HG03039 (cell line): ENCODE results near the gene NOS3.
"Not testable (repeated sequence)": the region's sequence is repeated elsewhere in the genome, so short reads cannot be mapped to it uniquely, and the experiment has no call there.

Source experiments
- ATAC-seq: cut with Tn5 transposase; IDR thresholded peaks from one replicate; pipeline ENCODE4 v1.9.1; 2021; ENCODE audit warnings: mild to moderate bottlenecking, moderate library complexity; ENCODE audit not compliant: unreplicated experiment

The NOS3 gene

DNA sequence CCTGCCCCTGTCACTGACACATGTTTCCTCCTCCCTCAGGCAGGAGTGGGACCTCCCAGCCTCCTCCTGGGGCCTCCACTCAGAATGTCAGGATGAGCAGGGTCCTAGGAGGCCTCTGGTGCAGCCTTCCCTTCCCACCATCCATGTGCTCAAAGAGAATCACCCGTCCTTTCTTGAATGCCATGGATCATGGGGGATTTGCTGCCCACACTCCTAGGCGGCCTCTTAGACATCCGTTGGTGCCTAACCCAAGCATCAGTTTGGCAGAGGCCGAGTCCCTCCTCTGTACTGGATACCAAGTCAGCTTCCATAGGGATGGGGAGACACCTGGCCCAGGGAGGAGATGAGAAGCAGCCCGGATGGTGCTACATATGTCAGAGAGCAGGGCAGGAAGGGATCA is 7.0 kb downstream of the NOS3 start:
- ATAC-seq = no peak

DNA sequence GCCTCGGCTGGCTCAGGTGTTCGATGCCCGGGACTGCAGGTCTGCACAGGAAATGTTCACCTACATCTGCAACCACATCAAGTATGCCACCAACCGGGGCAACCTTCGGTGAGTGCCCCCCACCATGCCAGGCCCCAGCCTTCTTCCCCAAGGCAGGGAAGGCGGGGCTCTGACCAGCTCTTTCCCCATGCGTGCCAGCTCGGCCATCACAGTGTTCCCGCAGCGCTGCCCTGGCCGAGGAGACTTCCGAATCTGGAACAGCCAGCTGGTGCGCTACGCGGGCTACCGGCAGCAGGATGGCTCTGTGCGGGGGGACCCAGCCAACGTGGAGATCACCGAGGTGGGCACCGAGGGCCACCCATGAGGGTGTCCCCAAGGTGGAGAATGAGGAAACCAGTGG is 7.5 kb downstream of the NOS3 start:
- no peak for ATAC-seq

DNA sequence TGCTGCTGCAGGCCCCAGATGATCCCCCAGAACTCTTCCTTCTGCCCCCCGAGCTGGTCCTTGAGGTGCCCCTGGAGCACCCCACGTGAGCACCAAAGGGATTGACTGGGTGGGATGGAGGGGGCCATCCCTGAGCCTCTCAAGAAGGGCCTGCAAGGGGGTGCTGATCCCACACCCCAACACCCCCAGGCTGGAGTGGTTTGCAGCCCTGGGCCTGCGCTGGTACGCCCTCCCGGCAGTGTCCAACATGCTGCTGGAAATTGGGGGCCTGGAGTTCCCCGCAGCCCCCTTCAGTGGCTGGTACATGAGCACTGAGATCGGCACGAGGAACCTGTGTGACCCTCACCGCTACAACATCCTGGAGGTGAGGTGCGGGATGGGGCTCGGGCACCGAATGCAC is 8.2 kb downstream of the NOS3 start:
- ATAC-seq = no peak

DNA sequence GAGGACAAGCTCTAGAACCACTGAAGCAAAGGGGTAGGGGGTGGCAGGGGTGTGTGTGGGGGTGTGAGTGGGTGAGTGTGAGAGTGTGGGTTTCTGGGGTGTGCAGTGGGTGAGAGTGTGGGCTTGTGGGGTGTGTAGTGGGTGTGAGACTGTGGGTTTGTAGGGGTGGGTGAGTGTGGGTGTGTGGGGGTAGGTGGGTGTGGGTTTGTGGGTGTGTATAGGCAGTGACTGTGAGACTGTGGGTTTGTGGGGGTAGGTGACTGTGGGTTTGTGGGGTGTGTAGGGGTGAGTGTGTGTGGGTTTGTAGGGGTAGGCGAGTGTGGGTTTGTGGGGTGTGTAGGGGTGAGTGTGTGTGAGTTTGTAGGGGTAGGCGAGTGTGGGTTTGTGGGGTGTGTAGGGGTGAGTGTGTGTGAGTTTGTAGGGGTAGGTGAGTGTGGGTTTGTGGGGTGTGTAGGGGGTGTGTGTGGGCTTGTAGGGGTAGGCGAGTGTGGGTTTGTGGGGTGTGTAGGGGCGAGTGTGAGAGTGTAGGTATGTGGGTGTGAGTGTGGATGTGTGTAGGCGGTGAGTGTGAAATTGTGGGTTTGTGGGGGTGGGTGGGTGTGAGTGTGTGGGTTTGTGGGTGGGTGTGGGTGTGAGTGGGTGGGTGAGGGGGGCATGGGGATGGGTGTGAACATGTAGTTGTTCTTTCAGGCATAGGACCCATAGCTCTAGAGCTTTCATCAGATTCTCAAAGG is 8.8 kb downstream of the NOS3 start:
- no peak for ATAC-seq

DNA sequence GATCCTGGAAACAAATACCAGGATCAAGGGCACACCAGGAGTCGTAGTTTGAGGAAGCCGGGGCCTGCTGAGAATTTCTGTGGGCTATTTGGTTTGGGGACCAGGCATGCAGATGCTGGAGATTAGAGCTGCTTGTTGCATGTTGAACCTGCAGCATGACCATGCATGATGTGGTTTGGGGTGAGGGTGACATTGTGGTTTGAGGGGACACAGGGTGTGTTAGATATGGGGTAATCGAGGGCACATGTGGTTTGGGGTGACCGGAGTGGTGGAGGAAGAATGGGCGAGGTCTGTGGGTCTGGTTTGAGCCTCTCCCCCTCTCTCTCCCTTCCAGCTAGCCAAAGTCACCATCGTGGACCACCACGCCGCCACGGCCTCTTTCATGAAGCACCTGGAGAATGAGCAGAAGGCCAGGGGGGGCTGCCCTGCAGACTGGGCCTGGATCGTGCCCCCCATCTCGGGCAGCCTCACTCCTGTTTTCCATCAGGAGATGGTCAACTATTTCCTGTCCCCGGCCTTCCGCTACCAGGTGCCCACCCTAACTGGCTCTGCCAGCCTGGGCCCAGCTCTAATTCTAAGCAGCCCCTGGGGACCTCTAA is 10.2 kb downstream of the NOS3 start:
- ATAC-seq = no peak

DNA sequence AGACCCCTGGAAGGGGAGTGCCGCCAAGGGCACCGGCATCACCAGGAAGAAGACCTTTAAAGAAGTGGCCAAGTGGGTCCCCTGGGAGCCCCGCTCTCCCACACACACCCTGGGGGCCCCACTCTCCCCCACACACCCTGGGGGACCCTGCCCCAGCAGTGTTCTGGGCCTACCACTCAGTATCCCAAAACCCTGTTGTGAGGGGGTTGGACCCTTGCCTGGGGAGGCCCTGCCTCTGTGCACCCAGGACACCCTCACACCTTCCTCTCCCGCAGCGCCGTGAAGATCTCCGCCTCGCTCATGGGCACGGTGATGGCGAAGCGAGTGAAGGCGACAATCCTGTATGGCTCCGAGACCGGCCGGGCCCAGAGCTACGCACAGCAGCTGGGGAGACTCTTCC is 10.7 kb downstream of the NOS3 start:
- ATAC-seq = no peak

DNA sequence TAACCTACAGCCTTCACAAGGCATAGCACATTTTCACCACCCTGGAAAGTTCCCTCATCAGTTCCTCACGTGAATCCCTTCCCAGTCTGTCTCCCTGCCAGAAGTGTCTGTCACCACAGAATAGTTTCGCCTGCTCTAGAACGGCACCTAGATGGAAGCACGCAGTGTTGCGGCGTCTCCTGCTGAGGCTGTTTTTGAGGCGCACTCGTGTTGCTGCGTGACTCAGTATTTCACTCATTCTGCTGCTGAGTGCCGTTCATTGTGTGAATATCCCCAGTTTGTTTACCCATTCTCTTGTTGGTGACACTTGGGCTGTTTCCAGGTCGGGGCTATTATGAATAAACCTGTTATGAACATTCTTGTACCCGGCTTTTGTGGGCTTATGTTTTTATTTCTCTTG is 12.8 kb downstream of the NOS3 start:
- no peak for ATAC-seq

DNA sequence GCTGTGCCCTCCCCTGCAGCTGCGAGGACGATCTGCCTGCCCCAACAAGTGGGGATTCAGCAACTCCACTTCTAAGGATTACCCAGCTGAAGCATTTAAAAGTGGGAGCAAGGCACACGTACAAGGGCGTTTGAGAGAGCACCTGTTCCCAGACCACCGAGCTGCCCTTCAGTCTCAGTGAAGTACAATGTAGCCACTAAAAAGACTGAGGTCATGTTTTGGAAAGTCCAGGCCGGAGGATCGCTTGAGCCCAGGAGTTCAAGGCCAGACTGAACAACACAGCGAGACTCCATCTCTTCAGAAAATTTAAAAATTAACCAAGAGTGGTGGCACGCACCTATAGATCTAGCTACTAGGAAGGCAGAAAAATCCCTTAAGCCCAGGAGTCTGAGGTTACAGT is 14.7 kb downstream of the NOS3 start:
- no peak for ATAC-seq

DNA sequence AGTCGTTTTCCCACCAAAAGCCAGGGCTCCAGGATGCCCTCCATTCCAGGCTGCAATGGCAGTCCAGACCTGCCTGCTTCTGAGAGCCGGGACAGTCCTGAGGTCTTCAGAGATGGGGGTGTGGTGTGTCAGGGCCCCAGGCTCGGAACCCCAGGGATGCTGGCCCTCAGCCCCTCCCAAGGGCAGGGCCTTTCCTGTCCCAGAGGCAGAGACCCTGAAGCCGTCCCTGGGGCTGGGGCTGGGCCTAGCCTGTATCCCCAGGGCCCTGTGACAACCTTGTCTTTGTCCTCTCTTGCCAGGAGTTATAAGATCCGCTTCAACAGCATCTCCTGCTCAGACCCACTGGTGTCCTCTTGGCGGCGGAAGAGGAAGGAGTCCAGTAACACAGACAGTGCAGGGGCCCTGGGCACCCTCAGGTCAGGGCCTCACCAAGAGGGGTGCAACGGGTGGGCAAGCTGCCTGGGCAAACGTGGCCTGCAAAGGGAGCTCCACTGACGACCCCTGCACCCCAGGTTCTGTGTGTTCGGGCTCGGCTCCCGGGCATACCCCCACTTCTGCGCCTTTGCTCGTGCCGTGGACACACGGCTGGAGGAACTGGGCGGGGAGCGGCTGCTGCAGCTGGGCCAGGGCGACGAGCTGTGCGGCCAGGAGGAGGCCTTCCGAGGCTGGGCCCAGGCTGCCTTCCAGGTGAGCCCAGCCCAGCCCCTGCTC is 15.9 kb downstream of the NOS3 start:
- no peak for ATAC-seq

DNA sequence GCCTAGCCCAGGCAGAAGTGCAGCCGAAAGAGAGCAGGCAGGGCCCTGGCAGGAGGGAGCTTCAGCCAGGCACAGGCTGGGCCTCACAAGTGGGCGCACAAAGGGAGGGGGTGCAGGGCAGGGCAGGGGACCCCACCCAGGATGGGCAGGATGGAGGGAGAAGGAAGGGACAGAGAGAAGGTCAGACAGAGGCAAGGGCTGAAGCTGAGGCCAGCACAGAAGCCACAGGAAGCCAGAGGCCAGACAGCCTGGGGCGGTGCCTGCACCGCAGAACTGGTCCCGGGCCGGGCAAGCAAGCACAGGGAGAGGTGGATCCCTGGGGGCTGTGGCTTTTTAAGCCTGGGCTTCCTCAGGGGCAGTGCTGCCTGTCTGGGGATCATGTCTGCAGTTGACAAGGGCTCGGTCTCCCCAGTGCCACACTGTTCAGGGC is 16.7 kb downstream of the NOS3 start:
- no peak for ATAC-seq

DNA sequence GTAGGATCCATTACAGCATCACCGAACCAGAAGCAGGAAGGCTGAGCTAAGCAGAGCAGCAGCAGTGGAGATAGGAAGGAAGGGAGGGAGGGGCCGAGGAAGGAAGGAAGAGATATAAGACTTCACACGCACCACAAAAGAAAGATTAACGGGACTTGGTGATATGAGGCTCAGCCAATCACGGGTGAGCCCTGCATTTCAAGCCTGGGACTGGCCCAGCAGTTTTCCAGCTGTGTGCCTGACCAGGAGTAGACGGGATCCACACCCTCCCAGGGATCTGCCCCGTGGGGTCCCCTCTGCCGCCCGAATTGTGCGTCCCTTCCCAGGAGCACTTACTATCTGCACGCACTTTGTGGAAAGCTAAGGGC is 17.3 kb downstream of the NOS3 start:
- ATAC-seq = no peak

DNA sequence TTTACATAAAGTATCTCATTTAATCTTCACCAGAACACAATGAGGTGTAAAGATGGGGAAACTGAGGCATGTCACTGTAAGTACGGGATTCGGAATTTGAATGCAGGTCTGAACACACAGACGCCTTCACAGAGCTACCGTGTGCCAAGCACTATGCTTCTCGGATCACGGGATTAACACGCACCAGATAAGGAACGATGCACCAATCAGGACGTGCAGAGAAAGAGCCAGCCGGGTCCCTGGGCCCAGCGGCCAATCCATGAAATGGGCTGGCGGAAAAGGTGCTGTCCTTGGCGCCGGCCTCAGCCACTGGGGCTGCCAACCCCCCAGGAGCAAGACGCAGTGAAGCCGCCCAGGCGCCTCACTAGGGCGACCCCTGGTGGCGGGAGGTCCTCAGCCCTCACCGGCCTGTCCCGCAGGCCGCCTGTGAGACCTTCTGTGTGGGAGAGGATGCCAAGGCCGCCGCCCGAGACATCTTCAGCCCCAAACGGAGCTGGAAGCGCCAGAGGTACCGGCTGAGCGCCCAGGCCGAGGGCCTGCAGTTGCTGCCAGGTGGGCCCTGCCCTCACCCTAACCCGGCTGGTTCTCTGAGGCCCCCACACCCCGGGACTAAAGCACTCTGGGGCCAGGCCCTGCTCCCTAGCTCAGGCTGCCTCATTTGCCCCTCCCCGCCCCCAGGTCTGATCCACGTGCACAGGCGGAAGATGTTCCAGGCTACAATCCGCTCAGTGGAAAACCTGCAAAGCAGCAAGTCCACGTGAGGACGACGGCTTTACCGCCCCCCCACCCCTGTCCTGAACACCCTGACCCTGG is 17.9 kb downstream of the NOS3 start:
- peak; percentile 75 for ATAC-seq

DNA sequence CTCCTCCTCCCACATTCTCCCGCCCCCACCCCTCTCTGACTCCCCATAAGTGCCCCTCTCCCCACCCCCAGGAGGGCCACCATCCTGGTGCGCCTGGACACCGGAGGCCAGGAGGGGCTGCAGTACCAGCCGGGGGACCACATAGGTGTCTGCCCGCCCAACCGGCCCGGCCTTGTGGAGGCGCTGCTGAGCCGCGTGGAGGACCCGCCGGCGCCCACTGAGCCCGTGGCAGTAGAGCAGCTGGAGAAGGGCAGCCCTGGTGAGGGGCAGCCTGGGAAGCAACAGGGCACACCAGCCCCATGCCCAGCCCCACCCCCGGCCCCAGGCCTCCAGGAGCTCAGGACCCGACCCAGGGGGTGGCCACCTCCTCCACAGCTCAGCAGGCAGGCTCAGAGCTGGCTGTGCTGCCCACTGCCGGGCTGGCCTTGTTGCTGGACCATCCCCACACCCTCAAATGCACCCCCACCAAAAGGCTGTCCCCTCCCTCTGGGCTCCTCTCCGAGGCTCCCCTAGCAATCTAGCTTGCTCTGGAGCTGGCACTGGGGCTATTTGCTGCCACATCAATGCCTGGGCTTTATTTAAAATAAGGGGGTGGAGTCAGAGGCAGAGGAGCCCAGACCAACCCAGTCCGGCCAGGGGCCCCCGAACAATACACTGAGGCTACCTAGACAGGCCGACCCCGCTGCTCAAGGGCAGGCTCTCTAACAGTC is 18.7 kb downstream of the NOS3 start:
- no peak for ATAC-seq

DNA sequence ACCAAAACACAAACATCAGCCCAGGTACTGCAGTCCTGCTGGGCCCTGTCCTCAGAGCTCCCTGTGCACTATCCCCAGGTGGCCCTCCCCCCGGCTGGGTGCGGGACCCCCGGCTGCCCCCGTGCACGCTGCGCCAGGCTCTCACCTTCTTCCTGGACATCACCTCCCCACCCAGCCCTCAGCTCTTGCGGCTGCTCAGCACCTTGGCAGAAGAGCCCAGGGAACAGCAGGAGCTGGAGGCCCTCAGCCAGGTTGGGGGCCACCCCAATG is 19.2 kb downstream of the NOS3 start:
- no peak for ATAC-seq

DNA sequence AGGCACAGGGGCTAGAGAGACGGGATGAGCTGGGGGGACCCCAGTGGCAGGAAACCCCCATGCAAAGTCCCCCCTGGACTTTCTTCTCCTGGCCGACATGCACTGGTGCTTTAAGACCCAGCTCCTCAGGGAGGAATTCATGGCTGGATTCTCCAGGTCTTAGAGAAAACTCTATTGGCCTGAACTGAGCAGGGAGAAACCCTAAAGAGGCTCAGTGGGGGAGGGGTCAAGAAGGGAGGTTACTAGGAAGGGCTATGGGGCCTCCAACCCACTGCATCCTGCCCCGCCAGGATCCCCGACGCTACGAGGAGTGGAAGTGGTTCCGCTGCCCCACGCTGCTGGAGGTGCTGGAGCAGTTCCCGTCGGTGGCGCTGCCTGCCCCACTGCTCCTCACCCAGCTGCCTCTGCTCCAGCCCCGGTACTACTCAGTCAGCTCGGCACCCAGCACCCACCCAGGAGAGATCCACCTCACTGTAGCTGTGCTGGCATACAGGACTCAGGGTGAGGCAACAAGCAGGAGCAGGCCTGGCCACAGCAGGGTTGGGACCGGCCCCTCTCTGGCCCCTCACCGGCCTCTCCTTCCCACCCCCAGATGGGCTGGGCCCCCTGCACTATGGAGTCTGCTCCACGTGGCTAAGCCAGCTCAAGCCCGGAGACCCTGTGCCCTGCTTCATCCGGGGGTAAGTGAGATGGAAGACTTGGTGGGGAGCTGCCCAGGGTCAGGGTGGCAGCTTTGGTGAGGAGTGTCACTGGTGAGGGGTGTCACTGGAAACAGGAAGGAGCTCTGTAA is 19.7 kb downstream of the NOS3 start:
- ATAC-seq = no peak

DNA sequence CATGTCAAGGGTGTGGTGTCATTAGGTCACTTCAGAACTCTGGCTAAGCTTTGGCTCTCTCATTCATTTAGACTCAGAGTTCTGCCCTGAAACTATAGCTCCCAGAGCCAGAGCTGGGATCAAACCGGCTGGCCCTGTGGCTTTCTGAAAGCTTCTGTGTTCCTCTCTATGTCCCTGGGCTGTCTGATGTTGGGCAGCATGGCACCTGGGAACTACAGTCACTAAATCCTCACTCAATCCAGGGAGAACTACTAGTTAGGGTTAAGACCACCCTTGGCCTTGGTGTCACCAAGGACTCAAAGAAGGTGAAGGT is 20.2 kb downstream of the NOS3 start:
- ATAC-seq = no peak

DNA sequence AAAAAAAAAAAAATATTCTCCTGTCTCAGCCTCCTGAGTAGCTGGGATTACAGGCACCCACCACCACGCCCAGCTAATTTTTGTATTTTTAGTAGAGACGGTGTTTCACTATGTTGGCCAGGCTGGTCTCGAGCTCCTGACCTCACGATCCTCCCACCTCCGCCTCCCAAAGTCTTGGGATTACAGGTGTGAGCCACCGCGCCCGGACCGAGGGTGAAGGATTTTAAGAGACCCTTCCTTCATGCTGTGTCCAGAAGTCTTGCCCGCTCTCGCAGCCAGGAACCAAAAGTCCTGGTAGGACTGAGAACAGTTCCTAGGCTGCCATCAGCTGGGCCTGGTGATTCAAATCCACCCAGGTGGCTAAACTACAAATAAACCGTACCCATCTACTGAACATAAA is 20.8 kb downstream of the NOS3 start:
- ATAC-seq = not testable (repeated sequence)

DNA sequence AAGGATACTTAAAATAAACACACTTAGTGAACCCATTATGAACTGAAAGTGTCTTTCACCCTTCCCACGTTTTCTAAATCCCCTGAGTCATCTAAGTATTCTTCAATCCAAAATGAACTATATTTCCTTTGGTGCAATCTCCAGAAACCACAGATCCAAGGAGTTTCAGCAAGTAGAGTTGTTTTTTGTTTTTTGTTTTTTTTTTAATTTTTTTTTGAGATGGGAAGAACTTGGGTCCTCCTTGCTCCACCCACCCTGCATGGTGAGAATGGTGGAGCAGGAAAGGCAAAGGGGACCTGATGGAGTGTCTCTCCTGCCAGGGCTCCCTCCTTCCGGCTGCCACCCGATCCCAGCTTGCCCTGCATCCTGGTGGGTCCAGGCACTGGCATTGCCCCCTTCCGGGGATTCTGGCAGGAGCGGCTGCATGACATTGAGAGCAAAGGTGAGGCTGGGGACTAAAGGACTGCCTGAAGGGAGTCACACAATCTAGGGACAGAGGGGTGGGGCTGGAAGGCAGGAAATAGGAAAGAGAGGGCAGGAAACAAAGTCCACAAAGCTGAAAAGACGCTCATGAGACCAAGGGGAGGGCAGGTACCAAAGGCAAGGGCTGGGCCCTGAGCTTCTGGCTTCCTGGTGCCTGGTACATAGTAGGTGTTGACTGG is 21.3 kb downstream of the NOS3 start:
- no peak for ATAC-seq

DNA sequence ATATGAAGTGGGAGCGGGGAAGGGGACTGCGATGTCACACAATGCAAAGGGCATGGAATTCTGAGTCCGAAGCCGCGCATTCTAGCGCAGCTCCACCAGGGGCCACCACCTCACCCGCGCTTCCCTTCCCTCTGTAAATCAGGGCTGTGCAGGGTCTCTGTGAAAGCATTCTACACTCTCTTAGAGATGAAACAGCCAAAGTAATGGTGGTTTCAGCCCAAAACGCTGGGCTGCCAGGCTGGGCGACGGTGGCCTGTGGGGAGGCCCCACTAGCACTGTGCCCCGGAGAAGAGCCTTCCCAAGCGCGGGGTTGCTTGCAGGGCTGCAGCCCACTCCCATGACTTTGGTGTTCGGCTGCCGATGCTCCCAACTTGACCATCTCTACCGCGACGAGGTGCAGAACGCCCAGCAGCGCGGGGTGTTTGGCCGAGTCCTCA is 22.1 kb downstream of the NOS3 start:
- no peak for ATAC-seq

DNA sequence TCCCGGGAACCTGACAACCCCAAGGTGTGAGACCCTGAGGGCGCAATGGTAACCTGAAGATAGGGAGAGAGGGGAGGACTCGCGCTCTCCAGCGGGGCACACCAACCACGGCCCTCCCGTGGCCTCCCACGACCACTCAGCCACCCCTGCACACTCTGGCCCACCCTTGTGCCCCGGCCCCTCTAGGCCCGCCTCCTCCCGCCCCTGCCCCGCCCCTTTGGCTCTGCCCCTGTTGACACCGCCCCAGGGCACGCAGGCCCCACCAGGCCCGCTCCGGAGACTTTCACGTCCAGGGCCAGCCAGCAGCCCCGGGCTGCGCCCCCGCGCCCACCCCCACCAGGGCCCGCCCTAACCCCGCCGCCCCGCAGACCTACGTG is 22.5 kb downstream of the NOS3 start:
- no peak for ATAC-seq
